Left lung (tissue), 10 donors: ENCODE results near the gene HFM1. TPM values are rescaled to one million over a fixed set of nuclear protein-coding genes. Genes with fewer than 3 reads are reported as not detected.

ENCODE experiments used
- ATAC-seq: fragments of 200-7000 bp; cut with Tn5 transposase; one replicate; pipeline ENCODE4 v1.9.1; 2020; ENCODE audit warnings: moderate library complexity
- DNase-seq, 4 donors: peaks; one replicate each; pipeline ENCODE4 v3.0.0-alpha.2; 2013 to 2020
- H3K27ac ChIP-seq, 2 donors: fragments of 200-600 bp; sonication (generic) in 1 of 2; one replicate each; pipeline versions ENCODE4 v1.5.0 to v1.8.0; 2020 to 2021
- H3K27me3 ChIP-seq, 2 donors: fragments of 200-600 bp; sonication (generic) in 1 of 2; one replicate each; pipeline versions ENCODE4 v1.5.0 to v1.8.0; 2020 to 2021
- H3K36me3 ChIP-seq, 2 donors: fragments of 200-600 bp; sonication (generic) in 1 of 2; one replicate each; pipeline versions ENCODE4 v1.5.0 to v1.8.0; 2020 to 2021
- H3K4me1 ChIP-seq, 2 donors: fragments of 200-600 bp; one replicate each; pipeline ENCODE4 v1.8.0; 2021
- H3K4me3 ChIP-seq, 2 donors: fragments of 200-600 bp; sonication (generic) in 1 of 2; one replicate each; pipeline versions ENCODE4 v1.5.0 to v1.8.0; 2020 to 2021; ENCODE audit warnings: mild to moderate bottlenecking in 1 of 2
- H3K9me3 ChIP-seq, 2 donors: fragments of 200-600 bp; sonication (generic) in 1 of 2; one replicate each; pipeline versions ENCODE4 v1.5.0 to v1.8.0; 2020 to 2021
- CTCF ChIP-seq, 2 donors: fragments of 200-600 bp; sonication (generic) in 1 of 2; IDR thresholded peaks; one replicate each; pipeline versions ENCODE4 v1.5.0 to v1.8.0; 2021; ENCODE audit warnings: antibody characterized with exemption in 2 of 2
- intact Hi-C, 2 donors: fragments of 100-400 bp; cut with DNase I; formaldehyde crosslinking; loops; one replicate each; pipeline versions ENCODE4 v1.11.2 to v1.14.2; 2022
- polyA plus RNA-seq, 6 donors: library from polyadenylated mRNA; unstranded; fragments of 120-200 nt; gene quantifications; one replicate each; pipeline ENCODE4 v1.2.1, GENCODE V29; 2013; ENCODE audit not compliant: insufficient read length in 6 of 6
- total RNA-seq, 2 donors: library from RNA; stranded (reverse); fragmentation: NEBNext Ultra II Directional; extraction: Animal tissue kit (Norgen Biotek cat#: 25700); gene quantifications; one replicate each; pipeline ENCODE4 v1.2.1, GENCODE V29; 2021
- donor health status: DM: no; HTN: yes; CAD: no.
- donor health status: DM: no; HTN: no; CAD: no.

Gene HFM1
- total and polyA plus RNA-seq, 8 donors, result 0.58 to 14.7 (median 9.4) TPM

- H3K4me3 ChIP-seq, result no peak overlapping the region
- no peaks in the 10 kb centered on the region for H3K36me3 ChIP-seq
- ATAC-seq, result no peak
- intact Hi-C loops, result no loop called here
- no peak overlapping the region for H3K27ac ChIP-seq
- no peaks in the 10 kb centered on the region for H3K4me1 ChIP-seq
- H3K27me3 ChIP-seq, result no peaks in the 10 kb centered on the region
- no peak for TF ChIP-seq CTCF (IDR thresholded peaks at IDR 0.05)
- DNase-seq, result peak in 1 of 4 donors; percentile 3
- no peaks in the 10 kb centered on the region for H3K9me3 ChIP-seq
Observed at GRCh38 chr1:91397605-91398004, 7.0 kb downstream of the HFM1 start.

DNA sequence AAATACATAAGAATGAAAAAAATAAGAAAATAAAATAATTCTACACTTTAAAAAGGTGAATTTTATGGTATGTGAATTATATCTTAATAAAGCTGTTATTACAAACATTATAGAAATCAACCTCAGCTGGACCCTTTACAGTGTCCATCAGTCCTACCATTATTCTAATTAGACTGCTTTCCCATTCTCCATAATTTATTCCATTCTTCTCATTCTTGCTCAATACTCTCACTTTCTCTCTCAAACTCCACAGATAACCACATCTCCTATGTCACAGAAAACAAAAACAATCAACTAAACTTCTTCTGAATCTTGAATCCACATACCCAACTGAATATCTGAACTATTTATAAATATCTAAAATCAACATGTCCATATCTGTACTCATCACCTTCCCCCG is 11.6 kb downstream of the HFM1 start:
- TF ChIP-seq CTCF (IDR thresholded peaks at IDR 0.05), result no peak

GRCh38 chr1:91386109-91386508 is 18.5 kb downstream of the HFM1 start:
- Histone ChIP-seq H3K4me3 (no peak overlapping the region), H3K4me1 (no peaks in the 10 kb centered on the region), H3K27ac (no peak overlapping the region), H3K36me3 (no peaks in the 10 kb centered on the region), H3K27me3 (no peaks in the 10 kb centered on the region), H3K9me3 (no peaks in the 10 kb centered on the region)
- intact Hi-C loops, result no loop called here
- ATAC-seq, result peak; percentile 19
- no peak for TF ChIP-seq CTCF (IDR thresholded peaks at IDR 0.05)
- peak in 1 of 4 donors; percentile 8 for DNase-seq

More for the DNA sequence above, 11.6 kb downstream of the HFM1 start:
- no peak overlapping the region for H3K4me3 ChIP-seq
- no peaks in the 10 kb centered on the region for H3K4me1 ChIP-seq
- ATAC-seq (no peak), DNase-seq (no peak)
- intact Hi-C loops, result no loop called here
- peaks cover 0 to 2% of the 10 kb centered on the region in 2 donors for H3K9me3 ChIP-seq
- H3K27me3 ChIP-seq, result no peaks in the 10 kb centered on the region
- H3K27ac ChIP-seq, result no peak overlapping the region
- H3K36me3 ChIP-seq, result no peaks in the 10 kb centered on the region

- H3K36me3 ChIP-seq, result no peaks in the 10 kb centered on the region
- H3K4me1 ChIP-seq, result no peaks in the 10 kb centered on the region
- DNase-seq (no peak), ATAC-seq (no peak)
- TF ChIP-seq CTCF (IDR thresholded peaks at IDR 0.05), result no peak
- no peaks in the 10 kb centered on the region for H3K27me3 ChIP-seq
- no peak overlapping the region for H3K27ac ChIP-seq
- intact Hi-C loops, result no loop called here
- no peaks in the 10 kb centered on the region for H3K9me3 ChIP-seq
- no peak overlapping the region for H3K4me3 ChIP-seq
Observed at GRCh38 chr1:91383456-91383855, 21.2 kb downstream of the HFM1 start.

- TF ChIP-seq CTCF (IDR thresholded peaks at IDR 0.05), result no peak
- H3K36me3 ChIP-seq, result no peaks in the 10 kb centered on the region
- no peaks in the 10 kb centered on the region for H3K4me1 ChIP-seq
- ATAC-seq, result no peak
- no peaks in the 10 kb centered on the region for H3K27me3 ChIP-seq
- H3K4me3 ChIP-seq, result no peak overlapping the region
- H3K9me3 ChIP-seq, result no peaks in the 10 kb centered on the region
- no peak overlapping the region for H3K27ac ChIP-seq
- no peak for DNase-seq
- intact Hi-C loops, result no loop called here
Observed at GRCh38 chr1:91381844-91382243, 22.8 kb downstream of the HFM1 start.
